Fibroblast of mammary gland (primary cell): ENCODE data around the gene MYCL.
A peak's percentile ranks its signal among the peaks of the same experiment; 100 is the strongest.

Experiments
- DNase-seq: peaks from one replicate; pipeline ENCODE4 v3.0.0-alpha.2; 2010; ENCODE audit warnings: low read depth
- H3K4me3 ChIP-seq: 2 replicates; pipeline ENCODE4 v1.5.1; 2011; ENCODE audit warnings: low read depth, mild to moderate bottlenecking, low read length, moderate library complexity; ENCODE audit not compliant: control insufficient read depth
- CTCF ChIP-seq: conservative IDR thresholded peaks from 2 replicates; pipeline ENCODE4 v1.5.1; 2011; ENCODE audit warnings: low read depth, low read length, inconsistent platforms; ENCODE audit not compliant: control insufficient read depth, insufficient read depth

MYCL gene

GRCh38 chr1:39940980-39941871 lies 39.5 kb upstream of the MYCL start:
- no peak for DNase-seq
- TF ChIP-seq CTCF = no peak

GRCh38 chr1:39940253-39940652 lies 38.5 kb upstream of the MYCL start:
- H3K4me3 ChIP-seq = no peak overlapping the region
- no peak for TF ChIP-seq CTCF
- DNase-seq = no peak

More at GRCh38 chr1:39940980-39941871, 39.5 kb upstream of the MYCL start:
- no peak overlapping the region for H3K4me3 ChIP-seq

GRCh38 chr1:39938856-39939255 lies 37.1 kb upstream of the MYCL start:
- no peak for DNase-seq
- TF ChIP-seq CTCF = no peak
- H3K4me3 ChIP-seq = no peak overlapping the region

GRCh38 chr1:39936724-39937491 lies 35.2 kb upstream of the MYCL start:
- no peak for TF ChIP-seq CTCF
- DNase-seq = no peak
- no peak overlapping the region for H3K4me3 ChIP-seq

- TF ChIP-seq CTCF = no peak
- peak; percentile 99 for DNase-seq
These were observed 32.5 kb upstream of the MYCL start for GRCh38 chr1:39933956-39934941.

More at GRCh38 chr1:39933956-39934941, 32.5 kb upstream of the MYCL start:
- H3K4me3 ChIP-seq = no peak overlapping the region
